Heart left ventricle (tissue), 13 donors: ENCODE results near the gene TNFAIP6.

Source experiments
- POLR2A ChIP-seq, 2 donors: fragments of 450-650 bp; IDR thresholded peaks; one replicate each; pipeline ENCODE4 v1.6.1; 2017; ENCODE audit warnings: antibody characterized with exemption in 2 of 2, mild to moderate bottlenecking in 2 of 2, moderate library complexity in 2 of 2
- TF ChIP-seq, protein P1 (sequence below), 12 donors: fragments of 200-600 bp; sonication (generic) in 4 of 12; IDR thresholded peaks; one replicate each; pipeline versions ENCODE4 v1.5.0 to v1.8.0; 2018 to 2022; ENCODE audit warnings: antibody characterized with exemption in 12 of 12, mild to moderate bottlenecking in 5 of 12
- donor health status: ischemic (EF 13 %, LVEDD 7.1; RV severe dilation, severe dysfunction).
- donor health status: DM: no; HTN: yes; CAD: no.
- donor health status: DM: no; HTN: no; CAD: no.
- donor health status: ischemic (EF 25% LVEDD 6.9; RV normal size, moderate dysfunction).
- donor health status: ischemic (EF 25% LVEDD 5.7; RV mildly dilated, moderate dysfunction).
- donor health status: ischemic (EF 35%, LVEDD 5.7; RV mildly dilated, moderate dysfunction).
- donor health status: nonischemic (EF 11% LVEDD 7.7; RV severe dilation, severe dysfunction).
- donor health status: DM: yes; HTN: yes; CAD: no.
- donor health status: PGD.
- donor health status: ischemic (EF 29% LVEDD 5.4; RV normal size, mild dysfunction).
- donor health status: nonischemic (EF 23%, LVEDD 6.1; RV moderate dilation, normal function).

DNA sequence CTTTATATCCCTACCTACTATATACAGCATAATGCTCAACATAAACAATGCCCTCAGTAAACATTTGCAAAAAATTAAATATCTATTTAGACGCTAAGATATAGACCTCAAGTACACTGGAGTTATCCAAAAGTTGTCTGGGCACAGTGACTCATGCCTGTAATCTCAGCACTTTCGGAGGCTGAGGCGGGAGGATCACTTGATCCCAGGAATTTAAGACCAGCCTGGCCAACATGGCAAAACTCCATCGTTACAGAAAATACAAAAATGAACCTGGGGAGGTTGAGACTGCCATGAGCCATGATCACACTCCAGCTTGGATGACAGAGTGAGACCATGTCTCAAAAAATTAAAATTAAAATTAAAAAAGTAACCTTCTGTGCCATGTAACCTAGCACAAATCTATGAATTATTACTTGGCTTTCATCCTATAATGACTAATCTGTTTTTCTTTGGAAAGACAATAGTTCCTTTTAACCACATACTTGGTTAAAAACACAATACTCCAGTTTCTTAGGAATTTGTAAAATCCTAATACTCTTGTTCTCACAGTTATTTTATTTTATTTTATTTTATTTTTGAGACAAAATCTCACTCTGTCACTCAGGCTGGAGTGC is 6.7 kb upstream of the TNFAIP6 start:
- TF ChIP-seq, protein P1, sequence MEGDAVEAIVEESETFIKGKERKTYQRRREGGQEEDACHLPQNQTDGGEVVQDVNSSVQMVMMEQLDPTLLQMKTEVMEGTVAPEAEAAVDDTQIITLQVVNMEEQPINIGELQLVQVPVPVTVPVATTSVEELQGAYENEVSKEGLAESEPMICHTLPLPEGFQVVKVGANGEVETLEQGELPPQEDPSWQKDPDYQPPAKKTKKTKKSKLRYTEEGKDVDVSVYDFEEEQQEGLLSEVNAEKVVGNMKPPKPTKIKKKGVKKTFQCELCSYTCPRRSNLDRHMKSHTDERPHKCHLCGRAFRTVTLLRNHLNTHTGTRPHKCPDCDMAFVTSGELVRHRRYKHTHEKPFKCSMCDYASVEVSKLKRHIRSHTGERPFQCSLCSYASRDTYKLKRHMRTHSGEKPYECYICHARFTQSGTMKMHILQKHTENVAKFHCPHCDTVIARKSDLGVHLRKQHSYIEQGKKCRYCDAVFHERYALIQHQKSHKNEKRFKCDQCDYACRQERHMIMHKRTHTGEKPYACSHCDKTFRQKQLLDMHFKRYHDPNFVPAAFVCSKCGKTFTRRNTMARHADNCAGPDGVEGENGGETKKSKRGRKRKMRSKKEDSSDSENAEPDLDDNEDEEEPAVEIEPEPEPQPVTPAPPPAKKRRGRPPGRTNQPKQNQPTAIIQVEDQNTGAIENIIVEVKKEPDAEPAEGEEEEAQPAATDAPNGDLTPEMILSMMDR (IDR thresholded peaks at IDR 0.05), result no peak
- TF ChIP-seq POLR2A (IDR thresholded peaks at IDR 0.05), result no peak
